GM19324 (cell line): Measurements from ENCODE around the gene BBLN.
"Not testable (repeated sequence)": the region's sequence is repeated elsewhere in the genome, so short reads cannot be mapped to it uniquely, and the experiment has no call there.

Experiments
- ATAC-seq: cut with Tn5 transposase; IDR thresholded peaks from one replicate; pipeline ENCODE4 v1.9.1; 2021; ENCODE audit warnings: mild to moderate bottlenecking, moderate library complexity; ENCODE audit not compliant: unreplicated experiment, low FRiP score

BBLN gene

GRCh38 chr9:128161215-128161902 lies 1.3 kb downstream of the BBLN start:
- no peak for ATAC-seq

- no peak for ATAC-seq
Measured at GRCh38 chr9:128162215-128163026, 2.4 kb downstream of the BBLN start.

- no peak for ATAC-seq
Measured at GRCh38 chr9:128163027-128163515, 3.0 kb downstream of the BBLN start.

GRCh38 chr9:128163523-128164306 lies 3.6 kb downstream of the BBLN start:
- no peak for ATAC-seq

GRCh38 chr9:128164307-128164885 lies 4.3 kb downstream of the BBLN start:
- ATAC-seq, result no peak

GRCh38 chr9:128166169-128166568 lies 6.1 kb downstream of the BBLN start:
- no peak for ATAC-seq

GRCh38 chr9:128167209-128167608 lies 7.1 kb downstream of the BBLN start:
- no peak for ATAC-seq

- ATAC-seq, result no peak
Measured at GRCh38 chr9:128168731-128169308, 8.8 kb downstream of the BBLN start.

- no peak for ATAC-seq
Measured at GRCh38 chr9:128169492-128169891, 9.4 kb downstream of the BBLN start.

- no peak for ATAC-seq
Measured at GRCh38 chr9:128169925-128170324, 9.9 kb downstream of the BBLN start.

- ATAC-seq, result no peak
Measured at GRCh38 chr9:128174062-128174461, 14.0 kb downstream of the BBLN start.

GRCh38 chr9:128175102-128175563 lies 15.1 kb downstream of the BBLN start:
- ATAC-seq, result no peak

- ATAC-seq, result no peak
Measured at GRCh38 chr9:128175726-128176125, 15.7 kb downstream of the BBLN start.

GRCh38 chr9:128178806-128179431 lies 18.9 kb downstream of the BBLN start:
- no peak for ATAC-seq

- ATAC-seq, result no peak
Measured at GRCh38 chr9:128180001-128180400, 19.9 kb downstream of the BBLN start.

- no peak for ATAC-seq
Measured at GRCh38 chr9:128180447-128180846, 20.4 kb downstream of the BBLN start.

- not testable (repeated sequence) for ATAC-seq
Measured at GRCh38 chr9:128181480-128181879, 21.4 kb downstream of the BBLN start.

GRCh38 chr9:128182893-128183588 lies 23.0 kb downstream of the BBLN start:
- no peak for ATAC-seq
